GM12892 (cell line): ENCODE measurements around the gene VAV3.

Experiments used
- POLR2A ChIP-seq: IDR thresholded peaks from 2 replicates; pipeline ENCODE4 v1.6.1; 2011; ENCODE audit warnings: low read depth, low read length, control low read depth
- POLR2AphosphoS5 ChIP-seq: IDR thresholded peaks from 2 replicates; pipeline ENCODE4 v1.6.1; 2011; ENCODE audit warnings: low read depth, low read length, control low read depth
- TAF1 ChIP-seq: IDR thresholded peaks from 2 replicates; pipeline ENCODE4 v1.6.1; 2011; ENCODE audit warnings: low read depth, mild to moderate bottlenecking, control low read depth, low read length, borderline replicate concordance

GRCh38 chr1:107952989-107953388 lies 12.0 kb downstream of the VAV3 start:
- TF ChIP-seq POLR2AphosphoS5 = no peak
- TF ChIP-seq POLR2A = no peak
- TF ChIP-seq TAF1 = no peak
